Left hindlimb (tissue), 1 donor: ENCODE measurements around the gene EFNB2.
A peak's percentile ranks its signal among the peaks of the same experiment; 100 is the strongest.

Source experiments
- DNase-seq: peaks from one replicate; pipeline ENCODE4 v3.0.0-alpha.2; 2018

The EFNB2 gene

DNA sequence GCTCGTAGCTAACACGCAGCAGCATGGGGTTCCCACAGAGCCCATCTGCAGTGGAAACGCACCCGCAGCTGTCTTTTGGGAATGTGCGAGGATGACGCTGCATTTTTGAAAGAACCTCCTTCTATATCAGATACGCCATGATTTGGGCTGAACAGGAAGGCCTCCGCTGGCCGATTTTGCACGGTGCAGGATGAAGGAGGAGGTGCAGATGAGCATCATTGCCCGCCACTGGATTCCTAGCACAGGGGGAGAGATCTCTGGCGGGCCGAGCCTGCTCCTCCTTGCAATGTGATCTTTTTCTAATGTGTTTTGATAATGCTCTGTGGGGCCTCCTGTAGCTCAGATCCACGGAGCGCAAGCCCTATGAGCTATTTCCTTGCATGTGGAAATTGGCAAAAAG, 55.5 kb downstream of the EFNB2 start:
- no peak for DNase-seq

DNA sequence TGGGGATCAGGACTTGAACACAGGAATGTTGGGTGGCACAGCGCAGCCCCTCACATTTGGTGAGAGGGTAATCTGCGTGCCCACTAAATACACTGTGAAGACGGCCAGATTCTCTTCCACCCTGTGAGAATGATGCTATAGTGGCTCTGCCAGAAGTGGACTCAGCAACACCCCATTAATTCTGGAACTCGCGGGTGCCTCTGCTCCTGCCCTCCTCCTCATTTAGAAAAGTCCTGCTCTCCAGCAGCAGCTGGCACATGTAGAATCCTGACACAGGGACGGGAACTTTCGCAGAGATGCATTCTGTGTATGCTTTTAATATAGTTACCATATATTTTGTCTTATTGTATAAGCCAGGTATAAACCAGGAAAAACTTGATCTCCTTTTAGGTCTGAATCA, 57.3 kb downstream of the EFNB2 start:
- DNase-seq = no peak

DNA sequence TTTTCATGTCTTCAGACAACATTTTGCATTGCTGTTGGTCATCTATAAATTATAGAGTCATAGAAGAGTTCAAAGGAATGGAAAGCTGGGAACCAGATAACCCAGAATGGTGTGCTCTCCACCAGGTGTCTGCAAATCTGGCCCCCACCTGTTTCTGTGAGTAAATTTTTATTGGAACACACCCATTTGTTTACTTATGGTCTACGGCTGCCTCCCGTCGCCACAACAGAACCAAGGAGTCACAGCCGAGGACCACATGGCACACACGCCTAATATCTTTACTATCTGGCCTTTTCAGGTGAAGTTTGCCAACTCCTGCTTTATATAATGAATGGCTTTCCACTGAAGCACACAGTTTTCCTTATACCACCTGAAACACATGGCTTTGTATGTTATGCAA, 58.2 kb downstream of the EFNB2 start:
- DNase-seq = no peak

DNA sequence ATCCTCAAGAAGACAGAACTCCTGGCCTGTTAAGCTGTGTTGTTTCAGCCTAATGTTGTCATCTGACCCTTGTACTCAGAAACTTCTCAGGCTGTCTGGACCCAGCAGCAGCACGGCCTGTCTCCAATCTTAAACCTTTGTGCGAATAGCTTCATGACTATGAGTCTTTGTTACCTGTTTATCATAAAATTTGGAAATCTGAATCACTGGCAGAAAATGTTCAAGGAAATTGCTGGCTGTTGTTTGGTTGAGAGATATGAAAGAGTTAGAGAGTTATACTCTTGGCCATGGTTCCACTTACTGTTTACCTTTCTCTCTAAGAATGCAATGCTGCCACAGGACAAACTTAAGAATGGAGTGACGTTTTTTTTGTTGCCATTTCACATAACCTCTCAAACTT, 59.6 kb downstream of the EFNB2 start:
- DNase-seq = no peak

DNA sequence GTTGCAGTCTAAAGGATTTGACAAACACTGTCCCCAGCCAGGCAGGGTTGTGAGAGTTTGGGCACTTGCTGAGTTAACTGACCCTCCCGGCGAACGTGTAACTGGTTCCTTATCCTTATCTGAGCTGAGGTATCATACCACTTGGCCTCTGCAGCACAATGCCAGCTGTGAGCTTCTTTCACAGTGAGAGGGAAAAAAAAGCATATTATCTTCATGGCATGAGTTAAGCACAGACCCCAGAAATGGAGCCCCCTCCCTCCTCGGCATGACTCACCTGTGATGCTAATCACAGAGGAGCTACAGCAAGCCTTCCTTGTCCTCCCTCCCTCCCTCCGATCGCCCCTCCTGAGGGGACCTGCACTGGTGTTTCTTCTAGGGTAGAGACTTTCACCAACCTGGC, 60.5 kb downstream of the EFNB2 start:
- no peak for DNase-seq

DNA sequence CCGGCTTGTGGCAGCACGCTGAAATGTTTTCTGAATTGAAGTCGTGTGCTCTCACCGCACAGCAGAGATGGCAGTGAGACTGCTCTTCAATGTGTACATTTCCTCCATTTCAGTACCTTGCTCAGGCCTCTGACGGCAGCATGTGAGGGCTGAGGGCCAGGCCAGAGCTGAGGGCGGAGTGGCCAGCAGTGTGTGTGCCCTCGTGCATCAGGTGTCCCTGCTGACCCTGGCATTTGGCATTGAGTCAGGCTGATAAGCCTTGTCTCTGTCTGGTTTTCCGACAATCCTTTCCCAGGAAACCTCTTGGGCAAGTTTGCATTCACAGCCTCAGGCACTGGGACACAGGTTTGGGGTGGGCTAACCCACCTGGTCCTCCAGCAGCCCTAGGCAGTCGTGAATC, 62.3 kb downstream of the EFNB2 start:
- DNase-seq = no peak

DNA sequence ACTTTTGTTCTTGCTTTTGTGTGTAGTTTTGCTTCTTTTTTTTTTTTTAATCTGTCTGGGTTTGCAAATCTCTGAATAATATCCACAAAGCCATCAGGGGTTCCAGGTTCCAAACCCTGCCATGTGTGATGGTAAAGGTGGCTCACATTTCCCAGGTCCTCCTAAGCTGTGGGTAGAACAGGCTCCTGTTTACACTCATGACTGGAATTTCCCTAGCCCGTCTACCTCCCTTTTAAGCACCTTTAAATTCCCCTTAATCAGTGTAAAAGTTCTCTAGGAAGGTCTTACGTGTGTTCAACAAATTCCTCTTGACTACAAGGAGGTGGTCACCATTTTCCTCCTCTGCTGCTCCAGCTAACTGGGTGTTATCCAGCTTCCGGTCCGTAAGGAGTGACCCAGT, 62.8 kb downstream of the EFNB2 start:
- no peak for DNase-seq

DNA sequence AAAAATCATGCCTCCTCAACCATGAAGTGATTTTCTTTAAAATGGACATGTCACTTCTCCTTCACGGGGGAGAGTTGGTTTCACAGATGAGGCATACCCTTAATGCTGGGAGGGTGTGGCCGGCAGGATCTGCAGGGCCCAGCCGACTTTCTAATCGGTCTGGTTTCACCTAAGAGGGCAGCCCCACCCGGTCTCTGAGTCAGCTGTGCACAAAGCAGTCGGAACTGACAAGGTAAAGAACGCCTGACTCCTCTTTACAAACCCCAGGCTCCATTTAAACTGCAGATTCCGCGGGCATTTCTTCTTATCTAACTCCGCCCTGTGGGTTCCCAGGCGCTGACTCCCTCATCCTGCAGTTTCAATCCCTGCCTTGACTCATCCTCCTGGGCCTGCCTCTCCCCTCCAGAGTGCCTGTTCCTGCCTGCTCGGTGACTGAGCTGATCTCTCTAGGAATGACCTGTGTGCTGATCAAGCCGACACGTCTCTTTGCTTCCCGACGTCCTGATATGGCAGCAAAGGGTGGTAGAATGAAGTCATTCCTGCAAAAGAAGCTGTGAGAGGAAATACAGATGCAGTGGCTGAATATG, 63.4 kb downstream of the EFNB2 start:
- DNase-seq = no peak

DNA sequence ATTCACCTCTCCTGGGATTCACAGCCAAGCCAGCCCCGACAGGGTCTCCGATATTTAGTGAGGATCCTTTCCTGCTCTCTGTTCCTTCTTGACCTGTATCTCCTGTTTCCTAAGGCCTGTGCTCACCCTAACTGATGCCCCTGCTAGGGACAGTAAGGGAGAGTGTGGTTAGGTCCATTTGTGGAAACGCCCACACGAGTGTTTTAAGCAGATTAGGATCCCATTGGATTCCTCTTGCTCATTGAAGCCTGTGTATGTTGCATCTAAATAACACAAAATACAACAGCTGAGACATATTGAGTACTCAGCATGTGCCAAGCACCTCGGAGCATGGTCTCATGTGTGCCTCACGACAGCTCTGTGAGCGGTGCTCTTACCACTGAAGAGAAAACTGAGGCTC, 64.9 kb downstream of the EFNB2 start:
- DNase-seq = no peak

DNA sequence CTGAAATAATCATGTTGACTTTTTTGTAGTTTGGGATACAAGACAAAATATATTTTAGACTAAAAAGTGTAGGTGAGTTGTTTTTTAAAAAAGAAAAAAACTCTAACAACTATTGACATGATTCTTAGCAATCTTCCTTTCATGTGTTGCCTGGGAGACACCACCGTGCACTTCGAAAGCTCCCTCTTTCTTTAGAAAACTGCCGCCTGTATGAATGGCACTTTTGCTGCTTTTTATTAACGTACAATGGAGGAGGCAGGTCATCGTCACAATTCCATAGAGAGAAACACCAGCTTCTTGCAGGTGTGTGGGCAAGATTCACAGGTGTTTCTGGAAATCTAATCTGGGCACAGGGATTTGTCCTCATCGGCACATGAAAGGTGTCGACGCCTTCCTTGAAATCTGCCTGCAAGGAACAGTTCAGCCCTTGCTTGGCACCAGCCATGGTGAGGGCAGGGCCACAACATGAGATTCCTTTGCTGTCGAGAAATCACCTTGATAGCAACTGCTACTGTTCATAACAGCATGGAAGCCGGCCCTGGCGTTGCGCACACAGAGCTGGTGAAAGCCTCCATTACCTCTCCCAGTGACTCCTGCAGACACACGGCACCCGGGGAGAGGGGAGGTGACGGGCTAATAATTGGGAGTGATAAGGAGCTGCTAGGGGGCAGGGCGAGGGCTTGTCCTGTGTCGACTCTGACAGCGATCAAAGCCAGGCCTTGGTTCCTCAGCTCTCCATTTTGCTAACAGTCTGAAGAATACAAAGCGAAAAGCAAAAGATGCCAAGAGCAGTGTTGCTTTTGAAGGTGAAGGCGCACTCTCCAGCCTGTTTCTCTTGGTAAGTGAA, 66.5 kb downstream of the EFNB2 start:
- DNase-seq = no peak

DNA sequence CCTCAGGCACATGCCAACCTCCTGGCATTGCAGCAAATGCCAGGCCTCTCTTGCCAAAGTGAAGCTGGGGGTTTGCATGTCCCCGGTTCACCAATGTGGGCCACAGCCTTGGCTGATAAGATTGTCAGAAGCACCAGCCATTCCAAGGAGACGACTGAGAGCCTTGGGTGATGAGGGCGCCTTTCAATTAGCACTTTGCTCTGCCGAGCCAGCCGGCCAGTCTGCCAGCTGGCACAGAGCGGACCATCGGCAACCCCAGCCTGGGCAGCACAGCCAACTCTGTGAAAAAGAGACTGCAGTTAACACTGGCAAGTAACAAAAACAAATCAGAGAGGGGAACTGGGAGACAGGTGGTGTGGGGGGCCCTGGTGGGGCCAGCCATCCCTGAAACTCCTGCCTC, 67.3 kb downstream of the EFNB2 start:
- DNase-seq = no peak

DNA sequence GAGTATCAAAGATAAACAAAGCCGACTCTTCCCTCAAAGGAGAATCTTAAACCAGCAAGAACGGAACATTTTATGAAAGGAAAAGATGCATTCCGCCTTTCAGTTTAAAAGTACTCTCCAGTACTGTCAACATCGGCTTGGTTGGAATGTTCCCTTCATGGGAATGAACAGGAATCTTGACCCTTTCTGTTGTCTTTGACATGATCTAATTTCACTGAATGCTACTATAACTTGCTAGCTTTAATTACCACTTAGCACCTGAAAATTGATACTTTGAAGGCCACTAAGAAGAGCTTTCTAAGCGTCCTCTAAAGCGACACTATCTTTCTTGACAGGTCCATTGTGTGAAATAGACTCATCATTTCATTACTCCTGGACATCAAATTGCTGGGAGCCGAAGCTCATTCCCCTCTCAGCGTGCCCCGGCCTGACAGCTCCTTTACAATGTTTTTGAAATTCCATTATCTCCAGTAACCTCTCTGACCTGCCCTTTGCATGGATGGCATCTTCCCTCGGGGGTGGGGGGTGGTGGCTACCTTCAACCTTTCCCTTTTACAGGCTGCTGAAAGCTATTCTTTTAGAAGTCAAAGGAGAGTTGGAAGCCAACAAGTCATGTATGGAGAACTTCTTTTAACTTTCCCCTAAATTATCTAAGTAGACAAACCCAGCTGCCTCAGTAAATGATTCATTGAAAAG, 67.9 kb downstream of the EFNB2 start:
- DNase-seq = no peak

DNA sequence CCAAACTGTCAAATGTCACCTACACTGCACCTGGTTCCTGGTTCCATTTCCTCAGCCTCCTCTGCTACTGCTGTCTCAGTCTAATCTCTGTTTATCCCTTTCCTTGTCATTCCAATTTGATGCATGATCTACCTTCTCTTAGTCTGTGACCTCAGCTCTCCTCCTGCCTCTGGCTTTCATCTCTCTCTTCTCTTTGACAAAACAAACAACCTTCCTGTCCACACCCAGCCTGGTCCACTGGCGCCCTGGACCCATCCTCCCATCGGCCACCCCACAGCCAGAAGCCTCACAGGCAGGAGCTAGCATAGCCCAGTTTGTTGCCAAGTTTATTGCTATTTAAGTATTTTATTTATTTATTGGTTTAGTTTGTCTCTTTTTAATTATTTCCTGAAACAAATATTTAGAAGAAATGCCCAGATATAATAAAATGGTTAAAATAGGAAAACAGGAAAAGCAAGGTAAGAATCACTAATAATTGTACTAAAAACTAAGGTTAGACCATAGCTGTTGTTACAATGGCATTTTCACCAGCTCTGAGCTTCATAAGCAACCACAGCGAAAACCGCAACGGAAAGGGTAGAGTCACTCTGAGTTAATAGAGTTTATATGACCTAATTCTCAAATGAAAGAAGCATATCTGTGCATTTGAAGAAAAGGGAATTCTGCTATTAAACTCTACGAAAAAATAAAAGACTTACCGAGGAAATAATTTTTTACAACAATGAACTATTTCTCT, 68.6 kb downstream of the EFNB2 start:
- no peak for DNase-seq

DNA sequence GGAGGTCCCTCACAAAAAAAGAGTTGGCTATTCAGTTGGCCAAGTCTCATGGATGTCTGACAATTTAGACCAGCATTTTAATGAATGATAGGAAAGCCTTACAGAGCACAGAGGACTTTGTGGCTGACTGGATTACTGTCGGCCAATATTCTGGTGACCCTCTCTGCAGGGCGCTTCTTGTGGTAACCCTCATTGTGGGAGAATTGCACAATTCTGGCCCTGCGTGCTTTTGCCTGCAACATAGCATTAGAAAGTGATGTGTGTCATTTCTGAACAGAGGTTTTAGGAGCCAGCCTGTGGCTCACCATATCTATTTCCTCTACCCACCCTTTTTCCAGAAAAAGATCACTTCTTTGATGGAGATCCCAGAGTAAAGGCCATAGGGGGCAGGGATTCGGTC, 71.4 kb downstream of the EFNB2 start:
- peak; percentile 49 for DNase-seq

DNA sequence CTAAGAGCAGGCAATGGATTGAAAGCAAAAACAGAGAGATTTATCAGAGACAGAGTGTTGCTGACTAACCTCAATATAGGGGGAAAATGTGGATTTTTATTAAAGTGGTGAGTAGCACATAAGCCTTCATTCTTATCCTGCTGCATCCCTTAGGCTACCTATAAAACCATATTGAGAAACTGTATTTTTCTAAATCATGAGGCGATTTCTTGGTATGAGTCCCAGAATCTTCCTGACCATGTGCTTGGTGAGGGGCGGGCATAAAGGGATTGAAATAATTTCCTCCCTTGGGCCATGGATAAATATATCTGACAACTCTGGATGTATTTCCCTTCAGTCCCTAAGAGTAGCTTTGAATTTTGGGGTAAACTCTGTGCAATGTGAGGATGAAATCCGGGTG, 72.8 kb downstream of the EFNB2 start:
- DNase-seq = no peak

DNA sequence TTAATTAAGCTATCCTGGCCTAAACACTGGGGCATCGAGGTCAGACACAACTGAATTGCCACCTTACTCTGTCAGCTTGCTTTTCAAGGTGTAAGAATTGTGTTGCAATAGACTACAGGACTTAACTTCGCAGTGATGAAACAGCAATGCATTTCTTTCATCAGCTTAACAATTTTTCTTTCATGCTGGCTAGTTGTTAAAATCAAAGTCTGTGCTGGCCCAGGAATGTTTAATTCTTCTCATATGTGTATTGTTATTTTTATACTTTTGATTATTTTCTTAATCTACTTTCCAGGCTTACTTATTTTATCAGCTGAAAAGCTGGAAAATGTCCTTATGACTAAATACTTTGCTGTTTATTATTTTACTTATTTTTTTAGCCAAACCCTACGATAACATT, 79.7 kb downstream of the EFNB2 start:
- DNase-seq = no peak

DNA sequence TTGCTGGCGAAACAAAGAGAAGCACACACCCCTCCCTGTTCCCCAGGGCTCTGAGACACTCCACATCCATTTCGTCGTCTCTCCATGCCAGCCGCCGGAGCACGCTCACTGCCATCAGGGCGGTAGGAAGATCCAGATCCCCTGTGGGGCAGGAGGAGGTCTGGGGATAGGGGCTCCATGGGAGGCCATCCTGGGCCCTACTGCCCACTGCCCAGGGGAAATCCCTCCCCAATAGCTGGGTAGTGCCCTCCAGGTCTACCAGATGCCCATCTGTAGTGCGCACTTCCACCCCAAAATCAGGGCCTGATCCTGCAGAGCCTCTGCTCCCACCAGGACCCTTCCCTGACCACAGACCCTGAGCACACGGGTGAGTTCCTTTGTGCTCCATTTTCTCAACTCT, 80.3 kb downstream of the EFNB2 start:
- no peak for DNase-seq

DNA sequence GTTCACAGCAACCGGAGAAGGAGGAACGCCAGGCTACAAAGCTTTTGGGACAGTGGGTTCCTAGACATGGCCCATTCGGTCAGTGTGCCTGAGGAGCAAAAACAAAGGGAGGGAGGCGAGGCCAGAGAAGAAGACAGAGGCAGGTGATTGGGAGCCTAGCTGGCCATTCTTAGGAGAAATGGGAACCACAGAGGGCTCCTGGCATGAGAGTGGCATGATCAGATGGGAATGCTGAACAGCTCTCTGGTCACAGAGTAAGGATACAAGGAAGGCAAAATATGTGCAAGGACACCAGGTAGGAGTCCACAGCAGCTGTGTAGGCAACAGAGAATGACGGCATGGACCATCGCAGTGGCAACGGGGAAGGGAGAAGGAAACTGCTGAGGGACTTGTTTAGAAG, 82.4 kb downstream of the EFNB2 start:
- no peak for DNase-seq

DNA sequence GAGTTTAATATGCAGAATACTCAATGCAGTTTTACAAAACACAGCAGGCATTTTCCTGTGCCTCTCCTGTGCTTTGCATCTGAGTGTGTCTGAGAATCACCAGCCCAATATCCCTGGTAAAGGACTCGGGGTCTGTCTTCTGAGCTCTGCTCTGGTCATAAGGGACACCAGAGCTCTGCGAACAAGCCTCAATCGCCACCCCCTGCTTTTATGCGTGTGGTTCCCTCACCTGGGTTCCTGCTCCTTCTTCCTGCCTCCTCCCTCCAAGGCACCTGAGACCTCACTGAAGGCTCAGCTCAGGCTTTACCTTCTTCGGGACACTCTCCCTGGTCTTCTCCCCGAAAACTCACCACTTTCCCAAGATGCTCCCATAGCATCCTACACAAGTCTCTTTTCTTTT, 84.5 kb downstream of the EFNB2 start:
- DNase-seq = no peak

DNA sequence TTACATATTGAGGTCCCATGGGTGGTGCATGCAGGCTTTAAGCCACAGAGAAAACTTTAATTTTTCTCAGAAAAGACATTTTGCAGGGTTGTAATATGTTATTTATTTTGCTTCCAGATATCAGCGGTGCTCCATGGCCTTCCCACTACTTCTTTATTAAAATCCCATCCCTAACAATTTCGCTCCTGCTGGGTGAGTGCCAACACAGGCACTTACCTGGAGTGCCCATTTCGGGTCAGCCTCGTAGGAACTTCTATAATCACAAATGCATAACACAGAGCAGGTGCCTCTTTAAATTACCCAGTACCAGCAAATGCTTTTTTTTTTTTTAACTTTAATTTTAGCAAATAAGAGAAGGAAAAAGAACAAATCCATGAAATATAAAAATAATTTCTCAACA, 86.4 kb downstream of the EFNB2 start:
- no peak for DNase-seq

DNA sequence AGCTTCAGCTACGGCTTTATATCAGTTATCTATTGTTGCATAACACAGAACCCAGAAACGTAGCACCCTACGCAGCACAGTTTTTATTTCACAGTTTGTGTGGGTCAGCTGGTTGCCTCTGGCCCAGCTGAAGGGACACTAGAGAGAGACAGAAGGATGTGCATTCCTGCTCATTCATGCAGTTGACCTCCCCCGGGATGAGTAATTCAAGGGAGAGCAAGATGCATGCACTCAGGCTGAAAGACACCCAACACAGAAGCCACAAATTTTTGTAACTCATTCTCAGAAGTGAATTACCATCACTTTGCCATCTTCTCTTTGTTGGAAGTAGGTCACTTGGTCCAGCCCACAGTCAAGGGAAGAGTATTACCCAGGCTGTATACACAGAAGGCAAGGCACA, 89.5 kb downstream of the EFNB2 start:
- DNase-seq = no peak

DNA sequence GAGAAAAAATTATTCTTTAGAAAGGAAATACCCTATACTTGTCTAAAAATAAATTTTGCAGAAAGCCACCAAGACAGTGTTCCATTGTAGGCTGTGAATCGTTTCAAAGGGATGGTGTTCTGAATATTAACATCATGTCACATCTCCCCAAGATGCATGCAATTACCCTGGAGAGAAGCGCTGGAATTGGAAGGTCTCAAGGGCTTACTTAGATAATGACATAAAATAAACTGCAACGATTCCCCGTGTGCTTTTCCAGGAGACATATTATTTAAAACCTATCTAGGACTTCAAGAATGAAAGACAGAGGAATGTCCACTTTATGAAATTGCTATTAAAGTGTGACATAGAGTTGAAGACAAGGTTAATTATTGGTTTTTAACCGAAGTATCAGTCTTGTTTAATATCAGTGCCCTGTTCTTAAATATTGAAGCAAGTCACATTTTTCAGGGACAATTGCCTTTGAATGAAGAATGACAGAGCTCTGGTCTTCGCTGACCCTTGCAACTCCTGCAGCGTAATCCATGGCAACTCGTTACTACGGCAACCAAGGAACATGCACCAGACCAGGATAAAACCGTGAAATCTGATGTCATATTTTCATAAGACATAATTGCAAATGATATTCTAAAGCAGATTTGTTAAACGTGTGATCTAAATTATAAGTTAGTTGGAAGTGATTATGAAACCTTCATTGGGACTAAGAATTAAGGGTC, 91.7 kb downstream of the EFNB2 start:
- no peak for DNase-seq

DNA sequence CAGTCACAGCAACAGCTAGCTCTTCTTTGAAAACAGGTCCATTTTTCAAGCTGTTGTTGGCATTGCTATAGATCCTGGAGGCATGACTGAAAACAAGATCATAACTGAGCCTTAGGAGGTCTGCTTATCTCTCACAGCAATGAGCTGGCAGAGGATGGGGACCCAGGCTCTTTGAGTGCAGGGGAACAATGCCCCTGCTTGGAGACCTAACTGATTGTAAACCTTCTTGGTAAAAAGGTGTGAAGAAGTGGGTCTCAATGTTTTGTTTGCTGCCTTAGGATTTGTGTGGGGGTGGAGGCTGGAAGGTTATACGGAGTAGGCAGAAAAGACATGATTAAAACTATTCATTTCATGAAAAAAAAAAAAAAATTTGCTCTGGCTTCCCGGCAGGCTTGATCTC, 94.6 kb downstream of the EFNB2 start:
- no peak for DNase-seq
